Endothelial cell (in vitro differentiated cells): ENCODE measurements around the gene CPNE9. TPM values are rescaled to one million over a fixed set of nuclear protein-coding genes. Genes with fewer than 3 reads are reported as not detected.

Source experiments
- DNase-seq: peaks from one replicate; pipeline ENCODE4 v3.0.0; 2021; ENCODE audit warnings: low spot score
- H3K27ac Mint-ChIP-seq: one replicate; pipeline ENCODE4 v1.8.0; 2021; ENCODE audit warnings: mixed read lengths, inconsistent platforms; ENCODE audit not compliant: unreplicated experiment
- H3K27me3 Mint-ChIP-seq: one replicate; pipeline ENCODE4 v1.8.0; 2021; ENCODE audit warnings: mild to moderate bottlenecking, moderate library complexity, mixed read lengths, inconsistent platforms; ENCODE audit not compliant: unreplicated experiment
- H3K36me3 Mint-ChIP-seq: one replicate; pipeline ENCODE4 v1.8.0; 2021; ENCODE audit warnings: mild to moderate bottlenecking, low read depth, mixed read lengths, inconsistent platforms; ENCODE audit not compliant: unreplicated experiment
- H3K4me1 Mint-ChIP-seq: one replicate; pipeline ENCODE4 v1.8.0; 2021; ENCODE audit warnings: mild to moderate bottlenecking, mixed read lengths, inconsistent platforms; ENCODE audit not compliant: unreplicated experiment
- H3K4me3 Mint-ChIP-seq: one replicate; pipeline ENCODE4 v1.8.0; 2021; ENCODE audit warnings: mild to moderate bottlenecking, mixed read lengths, inconsistent platforms; ENCODE audit not compliant: unreplicated experiment
- H3K9me3 Mint-ChIP-seq: one replicate; pipeline ENCODE4 v1.8.0; 2021; ENCODE audit warnings: mixed read lengths, inconsistent platforms; ENCODE audit not compliant: unreplicated experiment
- CTCF ChIP-seq: fragments of 200-600 bp; sonication (generic); IDR thresholded peaks from one replicate; pipeline ENCODE4 v1.5.0; 2021; ENCODE audit warnings: antibody characterized with exemption; ENCODE audit not compliant: unreplicated experiment
- total RNA-seq: library from RNA; stranded (reverse); fragmentation: NEBNext Ultra II Directional; extraction: Animal tissue kit (Norgen Biotek cat#: 25700); gene quantifications from one replicate; pipeline ENCODE4 v1.2.1, GENCODE V29; 2021; ENCODE audit not compliant: unreplicated experiment

Gene CPNE9
- total RNA-seq, 1 donor from 2014 or later, result 0.31 TPM

- H3K9me3 Mint-ChIP-seq, result no peaks in the 10 kb centered on the region
- peaks cover 4% of the 10 kb centered on the region for H3K27me3 Mint-ChIP-seq
- H3K27ac Mint-ChIP-seq, result no peak overlapping the region
- DNase-seq, result no peak
- peaks cover 42% of the 10 kb centered on the region for H3K36me3 Mint-ChIP-seq
- TF ChIP-seq CTCF, result no peak
- no peak overlapping the region for H3K4me3 Mint-ChIP-seq
- no peaks in the 10 kb centered on the region for H3K4me1 Mint-ChIP-seq
Observed at GRCh38 chr3:9691636-9692035, 12.0 kb upstream of the CPNE9 start.

DNA sequence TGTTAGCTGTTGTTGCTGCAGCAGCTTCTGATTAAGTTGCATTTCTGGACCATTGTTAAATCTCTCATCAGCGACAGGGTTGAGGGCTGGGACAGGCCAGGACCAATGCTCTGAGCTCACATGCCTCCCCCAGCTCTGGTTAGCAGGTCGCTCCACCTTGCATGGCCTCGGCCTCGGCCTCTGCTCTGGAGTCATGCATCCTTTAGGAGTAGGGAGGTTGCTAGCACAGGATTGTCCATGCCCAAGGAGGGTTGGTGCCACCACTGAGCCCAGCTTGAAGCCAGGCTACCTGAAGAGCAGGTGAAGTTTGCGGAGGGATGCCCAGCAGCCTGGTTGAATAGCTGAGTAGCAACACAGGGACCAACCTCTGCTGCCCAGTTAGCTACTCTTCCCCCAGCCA, 11.2 kb upstream of the CPNE9 start:
- DNase-seq, result no peak
- Mint-ChIP-seq H3K9me3 (no peaks in the 10 kb centered on the region), H3K4me3 (no peak overlapping the region), H3K36me3 (peaks cover 41% of the 10 kb centered on the region), H3K4me1 (no peaks in the 10 kb centered on the region), H3K27me3 (peaks cover 4% of the 10 kb centered on the region), H3K27ac (no peak overlapping the region)
- no peak for TF ChIP-seq CTCF

- Mint-ChIP-seq H3K36me3 (peaks cover 46% of the 10 kb centered on the region), H3K4me3 (no peak overlapping the region), H3K9me3 (no peaks in the 10 kb centered on the region), H3K27me3 (peaks cover 3% of the 10 kb centered on the region), H3K27ac (no peak overlapping the region), H3K4me1 (no peaks in the 10 kb centered on the region)
- TF ChIP-seq CTCF, result no peak
- DNase-seq, result no peak
Observed at GRCh38 chr3:9695345-9695744, 8.3 kb upstream of the CPNE9 start.

DNA sequence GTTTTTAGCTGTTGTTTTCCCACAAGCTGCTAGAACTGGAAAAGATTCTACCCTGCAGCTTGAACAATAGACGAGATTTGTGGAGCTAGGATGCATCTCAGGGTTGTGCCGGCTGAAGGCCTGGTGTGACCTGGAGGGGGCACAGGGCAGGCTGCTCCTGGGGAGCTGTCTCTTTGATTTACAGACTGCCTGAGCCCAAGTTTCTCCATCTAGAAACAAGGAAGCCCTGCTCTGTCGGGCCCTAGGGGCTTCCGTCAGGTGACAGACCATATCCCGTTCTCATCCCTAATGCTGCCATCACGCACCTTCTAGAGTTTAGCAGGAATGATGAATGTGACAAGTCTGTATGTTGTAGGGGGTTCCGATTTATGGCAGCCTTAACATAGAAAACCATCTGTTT, 7.9 kb upstream of the CPNE9 start:
- Mint-ChIP-seq H3K27me3 (peaks cover 3% of the 10 kb centered on the region), H3K36me3 (peaks cover 46% of the 10 kb centered on the region), H3K9me3 (no peaks in the 10 kb centered on the region), H3K27ac (no peak overlapping the region), H3K4me3 (no peak overlapping the region), H3K4me1 (no peaks in the 10 kb centered on the region)
- DNase-seq, result no peak
- no peak for TF ChIP-seq CTCF

DNA sequence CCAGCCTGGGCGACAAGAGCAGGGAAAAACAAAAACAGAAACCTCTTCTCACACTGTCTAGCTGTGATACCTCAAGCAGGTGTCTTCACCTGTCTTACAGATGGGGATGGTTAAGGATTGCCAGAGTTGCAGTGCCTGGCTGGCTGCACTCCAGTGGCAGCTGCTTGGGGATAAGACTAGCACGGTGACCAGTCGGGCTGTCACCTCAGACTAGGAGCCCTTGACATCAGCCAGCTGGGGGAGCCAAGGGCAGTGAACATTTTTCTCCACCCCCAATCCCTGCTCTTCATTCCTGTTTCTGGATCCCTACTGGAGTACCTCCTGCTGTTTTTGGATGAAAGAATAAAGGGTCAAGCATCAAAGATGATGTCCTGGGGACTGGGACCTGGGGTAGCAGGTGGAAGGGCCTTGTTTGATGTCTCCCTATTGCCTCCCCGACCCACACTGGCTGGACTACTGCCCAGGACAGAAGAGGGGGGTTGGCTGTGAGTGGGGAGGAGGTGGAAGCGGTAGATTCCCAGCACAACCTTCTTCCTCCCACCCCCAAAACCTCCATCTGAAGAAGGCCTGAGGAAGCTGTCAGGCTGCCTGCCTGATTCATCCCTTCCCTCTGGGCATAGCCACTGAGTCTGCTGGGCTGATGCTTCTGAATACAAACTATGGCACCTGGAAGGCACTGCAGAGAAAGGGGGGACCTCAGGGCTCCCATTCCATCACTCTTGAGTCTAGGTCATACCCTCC, 7.0 kb upstream of the CPNE9 start:
- H3K9me3 Mint-ChIP-seq, result no peaks in the 10 kb centered on the region
- no peak overlapping the region for H3K4me3 Mint-ChIP-seq
- DNase-seq, result no peak
- no peak for TF ChIP-seq CTCF
- H3K27ac Mint-ChIP-seq, result no peak overlapping the region
- no peaks in the 10 kb centered on the region for H3K4me1 Mint-ChIP-seq
- H3K36me3 Mint-ChIP-seq, result peaks cover 42% of the 10 kb centered on the region
- peaks cover 3% of the 10 kb centered on the region for H3K27me3 Mint-ChIP-seq
